HuH-7 (cell line): Measurements from ENCODE around the gene ADAMTS12.

Experiments
- DNase-seq: peaks from one replicate; pipeline ENCODE4 v3.0.0; 2011; ENCODE audit warnings: low spot score

ADAMTS12 gene

DNA sequence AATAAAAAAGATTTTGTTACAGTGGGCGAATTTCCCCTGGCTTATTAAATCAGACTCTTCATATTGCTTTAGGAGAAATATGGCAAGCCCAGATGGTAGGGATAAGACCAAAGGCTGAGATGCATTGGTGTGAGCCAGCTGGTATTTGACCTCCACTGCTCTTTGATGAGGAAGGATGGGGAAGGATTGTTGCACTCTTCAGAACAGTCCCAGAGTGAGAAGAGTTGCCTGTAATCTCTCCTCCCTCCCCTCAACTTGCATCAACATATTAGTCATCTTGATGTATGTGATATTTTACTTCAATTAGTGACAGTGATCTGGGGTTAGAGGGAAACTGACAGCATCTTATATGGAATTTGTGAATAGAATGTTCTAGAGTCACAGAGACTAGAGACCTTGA is 136.6 kb downstream of the ADAMTS12 start:
- DNase-seq, result no peak

DNA sequence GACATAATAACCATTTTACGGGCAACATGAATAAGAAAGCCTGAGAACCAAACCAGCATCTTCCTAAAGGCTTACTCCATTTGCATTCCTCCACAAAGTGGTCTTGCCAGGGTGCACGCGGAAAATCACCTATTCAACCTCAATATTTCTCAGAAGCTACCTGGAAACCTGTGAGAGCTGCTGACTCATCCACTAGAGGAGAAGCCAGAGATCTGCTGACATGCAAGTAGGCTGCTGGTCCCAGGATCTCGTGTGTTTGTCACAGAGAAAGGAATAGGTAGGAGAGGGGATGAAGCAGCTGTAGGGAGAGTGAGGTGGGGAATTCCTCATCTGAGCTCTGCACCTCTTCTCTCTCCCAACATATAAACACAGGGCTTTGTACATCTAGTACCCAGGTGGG is 138.1 kb downstream of the ADAMTS12 start:
- DNase-seq, result no peak

DNA sequence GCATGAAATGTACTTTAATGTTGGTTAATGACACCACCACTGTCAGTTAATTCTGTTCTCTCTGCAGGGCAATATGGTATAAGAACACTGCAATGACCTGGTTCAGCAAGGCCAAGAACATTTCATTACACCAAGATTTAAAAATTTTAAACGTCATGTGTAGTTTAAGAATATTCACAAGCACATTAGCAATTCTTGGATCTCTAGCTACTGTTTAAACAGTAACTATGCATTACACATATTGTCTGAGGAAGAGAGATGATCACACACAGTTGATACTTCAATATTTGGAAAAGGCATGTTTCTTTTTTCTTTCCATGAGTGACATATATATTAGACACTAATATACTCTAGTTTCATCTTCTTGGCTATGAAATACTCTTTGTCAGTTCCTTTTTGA is 143.0 kb downstream of the ADAMTS12 start:
- DNase-seq, result no peak

- DNase-seq, result no peak
Measured at GRCh38 chr5:33745101-33745770, 146.6 kb downstream of the ADAMTS12 start.

- DNase-seq, result no peak
Measured at GRCh38 chr5:33743099-33743498, 148.7 kb downstream of the ADAMTS12 start.

- no peak for DNase-seq
Measured at GRCh38 chr5:33742181-33742580, 149.6 kb downstream of the ADAMTS12 start.

DNA sequence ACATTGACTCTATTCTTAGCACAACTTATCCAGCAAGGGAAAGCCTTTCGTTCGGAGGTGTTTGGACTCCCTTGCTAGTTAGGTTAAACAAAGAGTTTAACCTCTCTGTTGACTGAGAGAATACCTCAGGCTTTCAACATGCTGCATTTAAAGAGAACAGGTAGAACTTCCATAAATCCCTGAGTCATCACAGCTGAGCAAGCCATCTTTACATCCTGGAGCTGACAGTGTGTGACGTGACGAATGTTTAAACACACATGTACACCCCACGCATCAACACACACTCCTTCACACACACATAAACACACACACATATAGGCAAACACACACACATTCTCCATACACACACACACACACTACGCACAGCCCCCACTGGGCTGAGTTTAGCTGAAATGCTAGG is 152.8 kb downstream of the ADAMTS12 start:
- no peak for DNase-seq

GRCh38 chr5:33738097-33738496 is 153.7 kb downstream of the ADAMTS12 start:
- DNase-seq, result no peak

DNA sequence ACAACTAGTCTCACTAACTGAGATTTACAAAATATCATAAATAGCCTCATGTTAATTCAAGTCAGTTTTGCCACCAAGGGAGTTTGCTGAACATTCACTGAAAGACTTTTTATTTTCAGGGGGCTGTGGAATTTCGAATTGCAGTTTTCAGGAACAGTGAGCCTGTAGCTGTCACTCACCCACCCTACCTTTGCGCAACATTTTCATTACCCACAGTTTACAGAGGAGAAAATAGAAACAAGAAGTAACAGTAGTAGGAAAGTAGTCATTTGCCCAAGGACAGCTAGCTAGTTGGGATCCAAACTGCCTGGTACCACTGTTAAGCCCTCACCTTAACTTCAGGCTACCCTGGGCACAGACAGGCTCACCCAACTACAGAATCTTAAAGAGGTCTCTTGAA is 154.1 kb downstream of the ADAMTS12 start:
- DNase-seq, result peak; percentile 33

GRCh38 chr5:33737284-33737683 is 154.5 kb downstream of the ADAMTS12 start:
- no peak for DNase-seq

GRCh38 chr5:33736510-33736909 is 155.3 kb downstream of the ADAMTS12 start:
- no peak for DNase-seq

DNA sequence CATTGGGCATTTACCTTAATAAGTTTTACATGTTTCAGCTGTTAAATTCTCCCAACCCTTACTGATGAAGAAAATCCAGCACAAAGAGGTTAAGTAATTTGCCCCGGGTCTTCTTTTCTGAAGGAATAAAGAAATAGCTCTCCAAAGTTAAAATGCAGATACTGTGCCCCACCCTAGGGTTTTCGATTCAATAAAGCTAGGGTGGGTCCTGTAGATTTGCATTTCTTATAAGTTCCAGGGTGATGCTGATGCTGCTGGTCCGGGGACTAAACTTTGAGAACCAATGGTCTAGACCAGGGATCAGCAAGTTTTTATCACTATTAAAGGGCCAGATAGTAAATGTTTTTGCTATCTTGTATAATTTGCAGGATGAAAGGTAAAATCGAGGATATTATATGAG is 156.7 kb downstream of the ADAMTS12 start:
- DNase-seq, result no peak

- no peak for DNase-seq
Measured at GRCh38 chr5:33734537-33734936, 157.3 kb downstream of the ADAMTS12 start.

DNA sequence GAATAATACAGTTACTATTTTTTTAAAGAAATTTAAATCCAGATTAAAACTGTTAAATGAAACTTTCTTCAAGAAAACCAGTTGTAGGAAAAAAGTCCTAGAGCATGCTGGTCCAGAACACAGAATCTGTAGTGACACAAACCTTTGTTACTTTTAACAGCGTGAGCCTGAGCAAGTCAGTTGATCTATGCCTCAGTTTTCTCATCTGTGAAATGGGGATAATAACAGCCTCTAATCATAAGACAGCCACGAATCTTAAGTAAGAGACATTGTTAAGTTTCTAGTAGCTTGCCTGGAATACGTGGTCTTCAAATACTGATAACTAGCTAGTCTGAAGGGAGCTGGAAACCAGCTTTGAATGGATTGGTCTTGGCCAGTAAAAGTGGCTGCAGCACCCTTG is 158.6 kb downstream of the ADAMTS12 start:
- no peak for DNase-seq

DNA sequence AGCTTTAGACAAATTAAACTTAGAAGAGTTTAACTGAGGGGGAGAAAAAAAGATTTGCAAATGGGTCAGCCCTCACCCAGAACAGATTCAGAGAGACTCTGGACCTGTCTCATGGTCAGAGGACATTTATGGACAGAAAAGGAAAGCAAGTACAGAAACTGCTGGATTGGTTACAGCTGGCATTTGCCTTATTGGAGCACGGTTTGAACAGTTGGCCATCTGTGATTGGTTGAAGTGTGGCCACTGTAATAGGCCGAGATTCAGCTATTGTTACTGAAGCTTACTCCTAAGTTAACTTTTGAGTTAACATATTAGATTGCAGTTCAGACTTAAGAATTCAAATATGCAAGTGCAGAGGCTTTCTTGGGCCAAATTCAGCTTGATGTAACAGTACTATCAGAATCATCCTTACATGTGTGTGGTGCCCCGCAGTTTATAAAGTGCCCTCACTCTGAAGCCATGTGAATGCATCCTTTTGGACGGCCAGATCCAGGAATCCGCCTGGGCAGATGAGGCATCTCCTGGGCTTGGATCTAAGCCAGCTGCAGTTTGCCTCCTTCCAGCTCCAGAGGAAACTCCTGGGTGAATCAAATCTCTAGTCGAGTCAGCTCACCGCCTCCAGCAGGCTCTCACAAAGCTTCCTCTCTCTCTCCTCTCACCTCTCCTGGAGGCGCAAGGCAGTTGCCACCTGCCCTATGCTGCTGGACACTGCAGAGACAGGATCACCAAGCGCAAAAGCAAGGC is 165.2 kb downstream of the ADAMTS12 start:
- DNase-seq, result no peak

- no peak for DNase-seq
Measured at GRCh38 chr5:33725806-33726205, 166.0 kb downstream of the ADAMTS12 start.

DNA sequence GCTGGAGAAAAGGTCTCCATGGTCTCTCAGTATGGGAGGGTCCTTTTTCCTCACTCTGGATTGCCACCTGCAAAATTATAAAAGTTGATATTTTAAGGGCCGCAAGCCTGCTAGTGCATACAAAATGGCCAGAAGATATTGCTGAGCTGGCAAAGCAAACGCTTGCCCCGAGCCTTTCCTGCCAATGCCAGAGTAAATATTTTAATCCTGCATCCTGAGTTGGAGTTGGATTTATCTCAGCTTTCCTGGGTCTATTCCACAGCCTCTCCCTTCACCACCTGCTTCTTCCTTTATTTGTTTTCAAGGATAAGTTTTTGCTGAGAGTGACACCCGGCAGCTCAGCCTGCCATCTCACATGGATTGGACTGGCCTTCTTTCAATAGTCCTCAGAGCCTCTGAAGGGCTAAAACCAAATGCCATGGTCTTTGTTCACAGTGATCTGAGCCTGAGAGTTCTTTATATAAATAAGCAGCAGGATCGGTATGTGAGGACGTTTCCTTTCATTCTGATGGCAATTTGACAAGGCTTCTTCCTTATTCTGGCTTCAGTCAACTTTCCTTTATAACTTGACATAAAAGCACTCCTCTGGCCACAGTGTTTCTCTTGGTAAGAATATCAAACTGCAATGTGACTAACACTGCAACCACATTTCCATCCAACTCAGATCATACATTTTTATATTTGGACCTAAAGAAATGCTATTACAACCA is 170.1 kb downstream of the ADAMTS12 start:
- no peak for DNase-seq

DNA sequence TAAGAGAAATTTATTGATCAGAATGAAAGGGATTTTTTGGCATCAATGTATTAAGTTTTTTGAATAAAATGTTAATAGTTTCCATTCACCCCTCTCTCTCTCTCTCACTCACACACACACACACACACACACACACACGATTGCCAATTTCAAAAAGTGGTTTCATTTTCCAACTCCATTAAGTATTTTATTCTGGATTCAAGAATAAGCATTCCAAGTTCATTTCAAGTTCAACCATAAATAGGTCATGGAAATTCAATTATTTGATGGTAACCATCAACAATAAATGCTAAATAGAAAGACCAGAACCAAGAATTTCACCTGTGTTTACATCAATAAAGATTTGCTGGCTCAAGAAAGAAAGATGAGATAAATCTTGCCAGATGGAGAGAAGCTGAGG is 171.6 kb downstream of the ADAMTS12 start:
- no peak for DNase-seq

DNA sequence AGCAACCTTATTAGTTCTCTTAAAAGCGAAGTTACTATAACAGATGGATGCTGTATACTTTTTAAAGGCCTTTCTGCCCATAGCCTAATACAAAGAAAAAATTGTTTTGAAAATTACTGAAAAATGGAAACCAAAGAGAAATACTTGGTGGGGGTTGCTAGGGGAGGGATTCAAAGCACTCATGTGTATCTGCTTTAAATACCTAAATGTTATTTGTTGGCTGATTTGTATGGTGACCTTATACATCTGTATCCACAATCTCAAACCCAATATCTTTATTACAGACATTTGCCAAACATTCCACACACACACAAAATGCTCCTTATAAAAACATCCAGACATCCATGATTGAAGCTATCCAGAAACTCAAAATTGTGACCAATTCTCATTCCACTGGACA is 172.0 kb downstream of the ADAMTS12 start:
- DNase-seq, result no peak

- no peak for DNase-seq
Measured at GRCh38 chr5:33715661-33716060, 176.1 kb downstream of the ADAMTS12 start.

- no peak for DNase-seq
Measured at GRCh38 chr5:33713136-33713765, 178.5 kb downstream of the ADAMTS12 start.

DNA sequence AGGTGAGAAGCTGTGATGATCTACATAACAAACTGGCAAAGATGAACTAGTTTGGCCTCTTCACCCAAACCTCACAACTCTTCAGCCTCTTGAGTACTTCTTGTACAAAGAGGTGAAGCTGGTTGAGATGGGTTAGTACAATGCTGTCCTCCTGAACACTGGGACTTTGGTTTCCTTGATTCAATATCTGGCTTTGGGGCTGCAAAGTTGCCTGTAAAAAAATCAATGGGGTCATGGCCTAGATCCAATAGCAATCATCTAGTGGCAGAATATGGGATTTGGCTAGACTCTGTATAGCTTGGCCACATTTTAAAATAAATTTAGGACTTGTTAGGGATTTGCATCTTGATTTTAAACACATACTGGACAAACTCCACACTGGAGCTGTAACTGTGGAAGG is 179.1 kb downstream of the ADAMTS12 start:
- DNase-seq, result no peak
